ENCODE data around the gene IL2RG.

Gene IL2RG

DNA sequence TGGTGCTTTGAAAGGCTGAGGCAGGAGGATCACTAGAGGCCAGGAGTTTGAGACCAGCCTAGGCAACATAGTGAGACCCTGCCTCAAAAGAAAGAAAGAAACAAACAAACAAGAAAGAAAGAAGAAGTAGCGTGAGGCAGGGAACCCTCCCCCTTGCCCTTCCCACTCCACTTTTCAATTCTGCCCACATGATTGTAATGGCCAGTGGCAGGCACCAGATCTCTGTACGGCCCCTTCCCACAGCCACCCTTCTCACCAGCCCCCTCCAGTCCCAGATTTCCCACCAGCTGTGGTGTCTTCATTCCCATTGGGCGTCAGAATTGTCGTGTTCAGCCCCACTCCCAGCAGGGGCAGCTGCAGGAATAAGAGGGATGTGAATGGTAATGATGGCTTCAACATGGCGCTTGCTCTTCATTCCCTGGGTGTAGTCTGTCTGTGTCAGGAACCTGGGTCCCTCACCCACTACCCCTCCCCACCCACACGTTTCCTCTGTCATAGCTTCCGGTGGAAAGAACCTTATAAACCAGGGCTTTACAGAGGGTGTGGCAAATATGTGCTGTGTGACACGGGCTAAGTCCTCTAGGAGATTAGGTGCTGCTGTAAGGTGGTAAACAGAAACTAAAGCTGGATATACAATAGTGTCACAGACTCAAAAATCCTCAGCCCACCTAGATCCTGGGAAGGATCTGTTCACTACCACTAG is at the start of gene IL2RG:
TSS of gene IL2RG (minus strand) at position 437 of the 703 bp plus-strand sequence. CDS start at position 399, 38 bp downstream.
- DNase-seq (ENCODE audit: low read depth): peak; percentile 60

DNA sequence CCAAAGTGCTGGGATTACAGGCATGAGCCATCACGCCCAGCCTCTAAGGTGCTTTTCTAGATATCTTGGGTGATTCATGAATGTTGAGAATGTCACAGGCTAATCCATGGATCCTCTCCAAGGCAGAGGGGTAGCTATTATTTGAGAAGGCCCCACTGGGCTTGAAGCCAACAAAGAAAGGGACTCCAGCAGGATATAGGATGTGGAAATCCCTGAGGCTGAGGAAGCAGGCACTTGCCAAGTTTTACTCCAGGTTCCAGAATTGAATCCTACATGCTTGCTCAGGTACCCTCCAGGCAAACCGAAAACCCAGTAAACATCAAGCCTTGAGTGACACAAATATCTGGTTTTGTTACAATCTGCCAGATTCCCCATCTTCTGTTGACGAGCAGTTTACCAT is 49.1 kb upstream of the IL2RG start:
- DNase-seq (ENCODE audit: low read depth): no peak

DNA sequence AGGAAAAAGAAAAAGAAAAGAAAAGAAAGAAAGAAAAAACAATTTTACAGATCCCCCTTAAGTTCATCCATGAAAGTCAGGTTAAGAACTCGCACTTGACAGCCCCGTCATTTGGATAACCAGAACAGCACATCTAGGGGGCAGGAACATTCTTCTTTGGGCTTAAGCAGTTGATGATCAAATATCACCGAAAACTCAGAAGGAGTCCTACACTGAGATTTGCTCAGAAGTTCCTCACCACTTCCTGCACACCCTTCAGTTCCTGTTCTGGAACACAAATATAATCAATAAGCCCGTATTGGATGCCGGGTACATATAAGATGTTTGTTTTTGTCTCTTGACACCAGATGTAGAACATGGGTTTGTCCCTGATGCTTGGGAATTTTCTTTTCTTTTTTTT is 48.0 kb upstream of the IL2RG start:
- no peak for DNase-seq (ENCODE audit: low read depth)

- DNase-seq (ENCODE audit: low read depth): no peak
These were observed 47.2 kb upstream of the IL2RG start for GRCh38 chrX:71158603-71159002.

- DNase-seq (ENCODE audit: low read depth): no peak
These were observed 43.3 kb upstream of the IL2RG start for GRCh38 chrX:71154641-71155040.

GRCh38 chrX:71154196-71154595 is 42.8 kb upstream of the IL2RG start:
- no peak for DNase-seq (ENCODE audit: low read depth)

GRCh38 chrX:71151366-71151765 is 40.0 kb upstream of the IL2RG start:
- DNase-seq (ENCODE audit: low read depth): no peak

- no peak for DNase-seq (ENCODE audit: low read depth)
These were observed 36.9 kb upstream of the IL2RG start for GRCh38 chrX:71148278-71148663.

GRCh38 chrX:71147496-71148277 is 36.3 kb upstream of the IL2RG start:
- DNase-seq (ENCODE audit: low read depth): no peak

DNA sequence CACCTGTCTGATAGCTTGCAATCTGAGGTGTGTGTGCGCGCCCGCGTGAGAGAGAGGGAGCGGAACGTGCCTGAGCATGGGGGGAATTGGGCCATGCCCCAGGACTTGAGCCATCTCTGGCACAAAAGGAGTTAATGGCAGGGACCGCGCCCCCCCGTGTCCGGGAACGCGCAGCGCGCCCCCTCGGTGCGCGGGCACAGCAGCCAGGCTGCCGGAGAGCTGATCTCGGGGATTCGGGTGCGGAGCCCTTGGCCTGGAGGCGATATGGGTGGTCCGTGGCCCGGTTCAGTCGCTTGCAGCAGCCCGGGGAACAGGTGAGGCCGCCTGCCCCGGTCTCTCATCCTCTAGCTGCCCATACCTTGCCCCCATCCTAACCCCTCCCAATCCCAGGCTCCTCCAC is 33.3 kb upstream of the IL2RG start, which contains the start of gene NLGN3:
TSS of gene NLGN3 (plus strand) at position 191 of the 400 bp plus-strand sequence. CDS start 2,909 bp downstream, outside the sequence.
- no peak for DNase-seq (ENCODE audit: low read depth)

- no peak for DNase-seq (ENCODE audit: low read depth)
These were observed 32.1 kb upstream of the IL2RG start for GRCh38 chrX:71143508-71143907.

- DNase-seq (ENCODE audit: low read depth): no peak
These were observed 29.1 kb upstream of the IL2RG start for GRCh38 chrX:71140440-71140839.

GRCh38 chrX:71131510-71131909 is 20.1 kb upstream of the IL2RG start:
- peak; percentile 60 for DNase-seq (ENCODE audit: low read depth)

DNA sequence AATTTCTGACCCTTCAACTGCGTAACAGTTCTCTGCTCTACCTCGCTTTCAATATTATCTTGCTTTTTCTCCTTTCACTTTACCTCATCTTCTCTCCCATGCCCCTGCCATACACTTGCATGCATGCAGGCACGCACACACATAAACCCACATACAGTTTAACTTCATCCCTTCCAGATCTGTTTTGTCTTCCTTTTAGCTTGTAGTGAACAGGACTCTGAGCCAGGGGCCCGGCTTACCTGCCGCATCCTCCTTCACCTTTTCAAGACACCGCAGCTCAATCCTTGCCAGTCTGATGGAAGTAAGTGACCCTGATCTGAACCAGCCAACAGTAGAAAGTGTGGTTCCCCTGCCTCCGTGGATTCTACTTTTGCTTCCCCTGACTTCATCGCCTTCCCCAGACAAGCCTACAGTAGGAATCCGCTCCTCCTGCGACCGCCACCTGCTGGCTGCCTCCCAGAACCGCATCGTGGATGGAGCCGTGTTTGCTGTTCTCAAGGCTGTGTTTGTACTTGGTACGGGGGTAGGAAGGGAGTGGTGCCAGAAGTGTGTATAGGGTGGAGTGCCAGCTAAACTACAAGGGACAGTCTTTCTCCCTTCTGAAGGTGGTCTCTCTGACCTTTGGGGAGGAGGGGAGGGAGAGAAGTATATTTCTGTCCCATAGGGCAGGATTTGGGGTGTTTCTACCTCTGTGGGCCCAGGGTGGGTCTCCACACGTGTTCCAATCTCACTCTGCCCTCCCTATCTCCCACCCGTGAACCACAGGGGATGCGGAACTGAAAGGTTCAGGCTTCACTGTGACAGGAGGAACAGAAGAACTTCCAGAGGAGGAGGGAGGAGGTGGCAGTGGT is 17.8 kb upstream of the IL2RG start:
- no peak for DNase-seq (ENCODE audit: low read depth)

GRCh38 chrX:71128166-71128833 is 16.9 kb upstream of the IL2RG start:
- no peak for DNase-seq (ENCODE audit: low read depth)

- DNase-seq (ENCODE audit: low read depth): no peak
These were observed 7.7 kb upstream of the IL2RG start for GRCh38 chrX:71118985-71119535.

DNA sequence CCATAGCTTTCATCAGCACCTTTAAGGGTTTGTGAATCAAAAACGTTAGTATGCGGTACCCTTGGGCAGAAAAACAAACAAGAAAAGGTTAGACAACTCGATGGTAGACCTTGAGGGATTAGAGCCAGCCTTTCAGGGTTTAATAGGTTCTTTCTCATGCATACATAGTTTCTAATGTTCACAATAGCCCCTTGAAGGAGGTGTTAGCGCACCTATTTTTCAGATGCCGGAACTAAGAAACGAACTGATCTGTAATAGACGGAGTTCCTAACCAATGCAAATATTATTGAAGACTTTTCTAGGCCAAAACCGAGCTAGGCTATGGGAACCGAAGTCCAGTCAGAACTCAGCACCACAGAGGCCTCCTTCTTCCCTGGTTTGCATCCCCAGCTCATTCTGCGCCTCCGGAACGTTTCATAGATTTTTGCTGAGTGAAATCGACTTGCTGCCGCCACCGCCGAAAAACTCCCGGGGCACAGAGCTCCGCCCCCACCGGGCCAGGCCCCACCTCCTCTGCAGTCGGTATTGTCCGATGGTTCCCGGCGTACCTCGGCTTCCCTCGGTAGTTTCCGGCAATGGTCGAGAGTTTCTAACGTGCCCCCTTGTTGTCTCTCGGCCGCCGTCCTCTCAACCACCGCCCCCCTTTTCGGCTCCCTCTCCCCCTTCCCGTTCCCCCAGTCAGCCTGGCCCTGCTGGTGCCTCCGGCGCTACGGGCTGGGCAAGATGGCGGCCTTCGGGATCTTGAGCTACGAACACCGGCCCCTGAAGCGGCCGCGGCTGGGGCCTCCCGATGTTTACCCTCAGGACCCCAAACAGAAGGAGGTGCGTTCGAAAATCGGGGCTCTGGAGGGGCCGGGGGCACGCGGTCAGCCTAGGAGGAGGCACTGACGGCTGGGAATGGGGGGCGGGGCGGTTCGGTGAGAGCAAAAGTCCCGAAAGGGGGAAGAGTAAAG is 6.9 kb upstream of the IL2RG start, which contains the start of gene MED12:
TSS of gene MED12 (plus strand) at position 565 of the 953 bp plus-strand sequence. CDS start at position 724, 159 bp downstream.
- peak; percentile 59 for DNase-seq (ENCODE audit: low read depth)

GRCh38 chrX:71117358-71117757 is 6.0 kb upstream of the IL2RG start:
- no peak for DNase-seq (ENCODE audit: low read depth)

GRCh38 chrX:71111921-71112431 is 599 bp upstream of the IL2RG start:
- no peak for DNase-seq (ENCODE audit: low read depth)

GRCh38 chrX:71109051-71109450 is 2.3 kb downstream of the IL2RG start:
- DNase-seq (ENCODE audit: low read depth): no peak

Data from CMK (cell line).